ENCODE measurements around the gene FAM185A.
"Not testable (repeated sequence)": the region's sequence is repeated elsewhere in the genome, so short reads cannot be mapped to it uniquely, and the experiment has no call there.

Gene FAM185A

DNA sequence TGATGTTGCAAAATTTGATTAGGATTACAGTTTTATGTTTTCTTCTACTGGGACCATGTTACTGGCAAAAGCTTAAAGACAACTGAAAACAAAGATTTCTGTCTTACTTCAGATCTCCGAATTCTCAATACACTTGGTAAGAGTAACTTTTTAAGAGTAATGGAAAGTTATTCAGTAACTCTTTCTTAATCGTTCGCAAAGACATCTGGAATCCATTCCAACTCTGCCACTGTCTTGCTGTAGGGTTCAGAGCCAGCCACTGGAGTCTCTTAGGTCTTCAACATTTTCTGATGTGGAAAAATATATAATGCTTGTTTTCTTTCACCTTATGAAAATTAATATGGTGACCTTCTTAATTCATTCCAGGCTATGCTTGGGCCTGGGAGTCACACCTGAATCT lies 29.9 kb downstream of the FAM185A start:
- DNase-seq (ENCODE audit: low read depth, low spot score), result not testable (repeated sequence)

- DNase-seq (ENCODE audit: low read depth, low spot score), result not testable (repeated sequence)
Measured at GRCh38 chr7:102780926-102781325, 32.1 kb downstream of the FAM185A start.

DNA sequence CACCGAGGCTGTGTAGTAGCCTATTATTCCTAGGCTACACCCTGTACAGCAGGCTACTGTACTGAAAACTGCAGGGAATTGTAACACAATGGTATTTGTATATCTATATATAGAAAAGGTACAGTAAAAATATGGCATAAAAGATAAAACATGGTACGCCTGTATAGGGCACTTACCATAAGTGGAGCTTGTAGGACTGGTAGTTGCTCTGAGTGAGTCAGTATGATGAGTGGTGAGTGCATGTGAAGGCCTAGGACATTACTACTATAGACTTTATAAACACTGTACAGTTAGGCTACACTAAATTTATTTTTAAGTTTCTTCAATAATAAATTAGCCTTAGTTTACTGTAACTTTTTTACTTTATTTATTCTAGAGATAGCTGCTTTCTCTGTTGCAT lies 40.0 kb downstream of the FAM185A start:
- DNase-seq (ENCODE audit: low read depth, low spot score), result not testable (repeated sequence)

- DNase-seq (ENCODE audit: low read depth, low spot score), result not testable (repeated sequence)
Measured at GRCh38 chr7:102790364-102791100, 41.7 kb downstream of the FAM185A start.

- DNase-seq (ENCODE audit: low read depth, low spot score), result not testable (repeated sequence)
Measured at GRCh38 chr7:102791367-102791766, 42.6 kb downstream of the FAM185A start.

DNA sequence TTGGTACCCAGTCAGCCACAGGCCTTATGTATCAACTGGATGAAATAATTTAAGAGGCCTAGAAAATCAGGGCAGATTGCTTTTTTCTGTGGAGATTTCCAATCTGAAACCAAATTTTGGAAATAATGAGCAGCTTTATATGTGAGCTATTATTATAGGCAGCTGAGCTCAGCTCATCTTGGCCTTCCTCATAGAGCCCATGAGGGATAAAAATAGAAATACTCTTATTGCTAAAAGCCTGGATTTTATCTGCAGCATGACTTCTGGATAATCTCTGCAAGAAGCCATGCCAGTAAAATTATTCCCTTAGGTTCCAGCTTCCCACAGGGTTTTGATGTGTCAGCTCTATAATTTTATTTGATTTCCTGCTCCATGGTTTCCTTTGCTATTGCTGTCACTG lies 43.0 kb downstream of the FAM185A start:
- not testable (repeated sequence) for DNase-seq (ENCODE audit: low read depth, low spot score)

GRCh38 chr7:102794567-102794966 lies 45.8 kb downstream of the FAM185A start:
- DNase-seq (ENCODE audit: low read depth, low spot score), result not testable (repeated sequence)

GRCh38 chr7:102795987-102796595 lies 47.3 kb downstream of the FAM185A start:
- DNase-seq (ENCODE audit: low read depth, low spot score), result not testable (repeated sequence)

DNA sequence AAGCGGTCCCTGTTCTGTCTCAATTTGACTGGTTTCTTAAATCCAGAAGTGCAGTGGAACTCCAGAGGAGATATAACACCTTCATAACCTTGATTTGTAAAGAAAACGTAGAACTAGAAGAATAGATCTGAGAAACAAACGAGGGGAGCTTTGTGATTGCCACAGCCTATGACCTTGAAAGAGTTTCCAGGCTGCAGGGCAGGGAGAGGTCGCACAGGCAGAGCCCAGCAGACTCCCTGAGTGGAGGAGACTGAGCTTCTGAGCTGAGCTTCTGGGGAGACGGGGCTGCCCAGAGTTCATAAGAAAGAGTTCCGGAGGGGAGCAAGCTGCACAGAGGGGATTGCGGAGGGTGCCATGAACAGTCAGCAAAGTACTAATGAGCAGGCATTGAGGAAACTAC lies 57.8 kb downstream of the FAM185A start:
- no peak for DNase-seq (ENCODE audit: low read depth, low spot score)

- DNase-seq (ENCODE audit: low read depth, low spot score), result no peak
Measured at GRCh38 chr7:102810916-102811315, 62.1 kb downstream of the FAM185A start.

DNA sequence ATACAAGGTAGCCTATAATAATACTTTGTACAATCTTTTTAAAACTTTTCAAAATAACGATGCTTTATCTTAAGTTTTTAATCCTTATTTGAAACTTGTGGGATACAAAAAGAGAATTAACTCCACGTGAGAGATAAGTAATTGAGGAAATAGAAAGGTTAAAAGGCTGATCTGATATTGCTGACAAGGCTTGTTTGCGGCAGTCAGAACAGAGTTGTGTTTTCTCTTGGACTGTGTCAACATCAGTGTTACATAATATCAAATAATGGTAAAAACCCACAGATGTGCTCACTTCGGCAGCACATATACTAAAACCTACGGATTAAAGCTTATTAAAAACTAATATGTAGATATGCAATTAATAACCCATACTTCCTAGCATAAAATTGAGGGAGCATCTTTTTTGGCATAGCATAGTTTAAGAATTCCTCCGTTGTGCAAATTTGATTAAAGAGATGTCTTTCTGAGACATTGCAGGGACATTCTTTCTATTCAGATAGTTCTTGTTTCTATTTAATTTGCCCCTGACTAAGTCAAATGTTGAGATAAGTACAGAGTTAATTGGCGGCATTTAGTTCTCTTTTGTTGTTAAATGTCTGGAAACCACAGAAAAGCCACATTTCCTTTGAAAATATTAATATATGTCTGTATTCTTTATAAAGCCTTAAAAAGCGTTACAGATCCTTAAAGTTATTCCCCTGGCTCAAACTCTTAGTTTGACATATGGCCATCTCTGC lies 63.3 kb downstream of the FAM185A start:
- DNase-seq (ENCODE audit: low read depth, low spot score), result no peak

DNA sequence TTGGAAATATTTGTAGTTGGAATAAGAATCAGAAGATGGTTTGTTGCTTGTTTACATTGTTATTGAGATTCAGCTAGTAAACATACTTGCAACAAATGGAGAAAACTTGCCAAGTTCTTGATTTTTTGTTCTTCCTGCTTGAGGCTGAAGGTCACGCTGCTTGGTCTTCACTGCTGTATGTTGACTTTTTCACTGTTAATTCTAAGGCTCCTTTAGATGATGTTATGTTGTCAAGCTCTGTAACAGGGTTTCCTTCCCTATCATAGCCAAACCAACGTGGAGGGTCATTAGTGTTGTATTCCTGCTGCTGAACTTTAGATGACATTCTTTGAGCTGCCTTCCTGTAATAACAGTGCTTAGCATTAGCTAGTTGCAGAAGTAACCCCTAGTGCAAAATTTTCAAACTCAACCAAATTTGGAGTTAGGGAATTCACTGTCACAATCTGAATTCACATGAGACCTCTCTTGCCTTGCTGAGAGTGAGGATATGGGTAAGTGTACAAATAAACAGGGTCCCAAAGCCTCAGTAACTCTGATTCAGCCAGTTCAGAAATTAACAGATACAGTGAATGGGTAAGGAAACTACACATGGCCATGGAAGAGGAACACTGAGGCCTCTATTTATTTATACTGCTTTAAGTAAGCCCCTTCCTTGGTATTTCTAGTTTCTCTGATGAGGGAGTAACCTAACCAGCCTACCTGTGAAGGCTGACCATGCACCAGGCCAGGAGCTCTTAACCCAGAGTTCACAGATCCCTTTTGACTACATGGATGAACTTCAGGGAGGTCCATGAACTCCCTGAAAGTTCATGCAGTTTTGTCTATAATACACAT lies 64.6 kb downstream of the FAM185A start:
- DNase-seq (ENCODE audit: low read depth, low spot score), result no peak

GRCh38 chr7:102814025-102814471 lies 65.2 kb downstream of the FAM185A start:
- peak; percentile 37 for DNase-seq (ENCODE audit: low read depth, low spot score)

DNA sequence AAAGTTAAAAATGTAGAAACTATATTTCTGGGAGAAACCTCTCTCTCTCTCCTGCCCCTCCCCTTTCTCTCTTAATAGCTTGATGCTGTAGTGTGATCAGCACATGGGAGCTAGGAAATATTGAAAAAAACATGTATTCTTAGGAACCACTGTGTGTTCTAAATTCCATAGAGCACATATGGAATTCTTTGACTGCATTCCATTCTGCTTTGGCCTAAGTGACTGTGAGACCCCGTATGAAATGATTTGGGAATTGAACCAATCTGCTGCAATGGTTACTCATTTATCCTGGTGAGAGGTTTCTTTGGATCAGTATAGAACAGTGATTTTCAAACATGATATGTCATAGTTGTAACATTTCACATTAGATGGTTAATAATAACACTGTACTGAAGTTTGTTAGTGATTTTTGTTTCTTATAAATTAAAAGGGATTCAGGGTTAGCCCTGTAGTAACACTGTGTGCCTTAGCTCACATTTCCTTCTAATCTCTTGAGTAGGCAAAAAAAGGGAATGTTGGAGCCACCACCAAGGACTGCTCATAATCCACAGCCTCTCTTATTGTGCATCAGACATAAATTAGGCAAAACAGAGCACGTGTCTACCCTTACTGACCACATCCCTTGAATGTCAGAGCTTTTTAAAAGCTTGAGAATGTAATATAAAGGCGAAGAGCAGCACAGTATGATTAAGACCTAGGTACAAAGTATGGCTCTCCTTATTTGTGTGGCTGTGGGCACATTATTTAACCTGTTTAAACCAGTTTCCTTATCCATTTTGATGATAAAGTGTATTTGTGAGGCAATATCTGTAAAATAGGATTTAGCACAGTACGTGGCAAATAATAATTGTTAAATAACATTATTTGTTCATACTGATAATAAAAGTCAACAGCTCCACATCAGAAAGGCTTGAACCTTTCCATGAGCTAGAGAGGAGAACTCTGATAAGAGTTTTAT lies 69.1 kb downstream of the FAM185A start:
- DNase-seq (ENCODE audit: low read depth, low spot score), result no peak

GRCh38 chr7:102819151-102819550 lies 70.4 kb downstream of the FAM185A start:
- DNase-seq (ENCODE audit: low read depth, low spot score), result no peak

DNA sequence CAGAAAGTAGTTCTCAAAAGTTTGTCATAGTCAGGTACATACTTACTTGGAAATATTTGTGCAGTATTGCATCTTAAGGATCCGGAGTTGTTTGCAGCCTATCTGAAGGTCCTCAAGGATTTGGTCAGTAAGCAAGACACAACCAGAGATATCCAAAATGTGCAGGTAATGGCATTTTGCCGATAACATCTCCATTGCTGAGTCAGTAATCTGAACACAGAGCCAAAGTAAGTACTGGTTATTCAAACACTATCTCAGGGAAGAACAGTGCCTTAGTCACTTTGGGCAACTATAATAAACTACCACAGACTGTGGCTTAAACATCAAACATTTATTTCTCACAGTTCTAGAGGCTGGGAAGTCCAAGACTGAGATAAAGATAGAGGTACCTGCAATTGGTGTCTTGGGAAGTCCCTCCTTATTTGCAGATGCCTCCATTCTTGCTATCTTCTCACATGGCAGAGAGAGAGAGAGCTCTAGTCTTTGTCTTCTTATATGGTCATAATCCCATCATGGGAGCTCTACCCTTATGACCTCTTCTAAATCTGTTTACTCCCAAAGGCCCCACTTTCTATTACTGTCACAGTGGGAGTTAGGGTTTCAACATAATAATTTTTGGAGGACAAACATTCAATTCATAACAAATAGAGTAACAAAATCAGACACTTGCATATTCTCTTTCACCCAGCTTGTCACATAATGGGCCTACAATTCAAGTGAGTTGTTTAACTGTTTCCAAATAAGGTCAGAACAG lies 73.4 kb downstream of the FAM185A start:
- DNase-seq (ENCODE audit: low read depth, low spot score), result no peak

DNA sequence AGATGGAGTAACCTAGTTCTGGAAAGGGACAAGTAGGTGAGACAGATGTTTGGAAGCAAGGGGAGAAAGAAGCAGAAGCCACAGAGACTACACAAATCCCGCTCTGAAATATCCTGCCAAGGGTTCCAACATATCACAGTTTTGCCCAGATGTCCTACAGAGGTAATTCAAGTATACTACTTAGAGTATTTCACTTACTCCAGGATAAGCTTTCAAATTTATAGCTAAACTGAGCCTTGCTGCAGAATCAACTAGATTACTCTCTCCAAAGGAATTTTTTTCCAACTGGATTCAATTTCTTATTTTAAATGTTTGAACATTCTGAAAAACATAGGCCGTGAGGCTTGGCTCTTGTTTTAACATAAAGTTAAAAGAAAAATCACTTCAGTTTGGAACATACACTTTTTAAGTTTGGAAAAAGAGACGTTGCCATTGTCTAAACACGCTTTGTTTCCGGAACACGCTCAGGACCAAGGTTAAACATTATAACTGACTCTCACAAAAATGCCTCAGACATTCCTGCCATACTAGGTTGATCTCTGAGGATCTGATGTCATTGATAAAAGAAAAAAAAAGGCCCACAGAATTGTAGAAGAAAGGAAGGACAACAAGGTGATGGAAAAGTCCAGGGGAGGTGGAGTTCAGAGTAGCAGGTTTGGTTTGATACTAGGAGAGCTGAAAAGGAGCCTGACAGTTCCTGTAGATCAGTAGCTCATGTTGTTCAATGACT lies 74.8 kb downstream of the FAM185A start:
- peak; percentile 38 for DNase-seq (ENCODE audit: low read depth, low spot score)

- no peak for DNase-seq (ENCODE audit: low read depth, low spot score)
Measured at GRCh38 chr7:102828286-102828685, 79.5 kb downstream of the FAM185A start.

DNA sequence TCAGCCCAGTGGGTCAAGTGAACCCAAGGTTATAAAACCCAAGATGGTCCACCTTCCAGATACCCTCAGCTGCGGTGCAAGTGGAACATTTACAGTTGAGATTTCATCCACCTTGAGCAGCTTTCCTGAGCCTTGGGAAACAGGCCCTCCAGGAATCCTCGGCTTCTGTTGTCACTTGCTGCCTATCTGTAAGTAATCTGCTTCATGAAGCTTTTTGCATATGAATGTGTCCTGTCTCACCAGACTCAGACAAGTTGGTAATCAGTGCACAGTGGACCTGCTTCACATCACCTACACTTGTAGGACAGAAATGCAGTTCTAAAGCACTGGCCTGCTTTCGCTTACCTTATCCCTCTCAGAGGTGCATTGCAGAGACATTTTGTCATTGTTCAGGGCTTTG lies 80.3 kb downstream of the FAM185A start:
- no peak for DNase-seq (ENCODE audit: low read depth, low spot score)
